CD4-positive, alpha-beta T cell (primary cell): ENCODE results near the gene OXSR1. TPM values are rescaled to one million over a fixed set of nuclear protein-coding genes. Genes with fewer than 3 reads are reported as not detected.
"Not testable (repeated sequence)": the region's sequence is repeated elsewhere in the genome, so short reads cannot be mapped to it uniquely, and the experiment has no call there.

Source experiments
- ATAC-seq: fragments of 200-7000 bp; cut with Tn5 transposase; one replicate; pipeline ENCODE4 v1.10.0; 2022; ENCODE audit warnings: mild to moderate bottlenecking; ENCODE audit not compliant: poor library complexity
- CTCF ChIA-PET: fragments of 350-600 bp; sonication (Branson Sonifier 250); formaldehyde crosslinking; loops from one replicate; lab custom pipeline; 2021; ENCODE audit warnings: antibody characterized with exemption, inconsistent platforms; lab: Charles Lee
- POLR2A ChIA-PET: fragments of 350-600 bp; sonication (Branson Sonifier 250); formaldehyde crosslinking; loops from one replicate; lab custom pipeline; 2021; ENCODE audit warnings: antibody characterized with exemption, inconsistent platforms; lab: Charles Lee
- DNase-seq, 14 experiments: peaks; one replicate each; pipeline ENCODE4 v3.0.0-alpha.2; 2013 to 2020; ENCODE audit warnings: mixed read lengths in 2 of 14
- H3K27ac ChIP-seq, 2 donors: one replicate each; pipeline versions ENCODE4 v1.5.1 to v1.7.0; 2013; ENCODE audit warnings: low read length in 2 of 2, low read depth in 1 of 2, mild to moderate bottlenecking in 1 of 2
- H3K27me3 ChIP-seq, 2 experiments: 1 replicate in 1 of 2; 2 replicates in 1 of 2; pipeline versions ENCODE4 v1.6.1 to v1.7.0; 2013; ENCODE audit warnings: low read length in 2 of 2, control low read depth in 1 of 2, mild to moderate bottlenecking in 1 of 2, moderate library complexity in 1 of 2; ENCODE audit not compliant: insufficient read depth in 2 of 2, control insufficient read depth in 1 of 2
- H3K36me3 ChIP-seq: one replicate; pipeline ENCODE4 v1.6.1; 2013; ENCODE audit warnings: low read length, control low read depth; ENCODE audit not compliant: insufficient read depth
- H3K4me1 ChIP-seq: one replicate; pipeline ENCODE4 v1.6.1; 2013; ENCODE audit warnings: low read length, control low read depth; ENCODE audit not compliant: insufficient read depth
- H3K4me3 ChIP-seq: one replicate; pipeline ENCODE4 v1.5.1; 2013; ENCODE audit warnings: mild to moderate bottlenecking, low read length, moderate library complexity
- H3K9me3 ChIP-seq, 2 experiments: 1 replicate in 1 of 2; 2 replicates in 1 of 2; pipeline versions ENCODE4 v1.6.1 to v1.7.0; 2013; ENCODE audit warnings: low read length in 2 of 2, mild to moderate bottlenecking in 2 of 2, control low read depth in 1 of 2, moderate library complexity in 1 of 2; ENCODE audit not compliant: control insufficient read depth in 1 of 2, insufficient read depth in 1 of 2
- H3K27ac Mint-ChIP-seq: one replicate; pipeline ENCODE4 v1.8.0; 2020; ENCODE audit warnings: mixed read lengths
- H3K27me3 Mint-ChIP-seq: one replicate; pipeline ENCODE4 v1.8.0; 2021; ENCODE audit warnings: mixed read lengths
- H3K36me3 Mint-ChIP-seq: one replicate; pipeline ENCODE4 v1.8.0; 2021; ENCODE audit warnings: low read depth, mixed read lengths
- H3K4me1 Mint-ChIP-seq: one replicate; pipeline ENCODE4 v1.8.0; 2021; ENCODE audit warnings: low read depth, mixed read lengths
- H3K4me3 Mint-ChIP-seq: one replicate; pipeline ENCODE4 v1.8.0; 2020; ENCODE audit warnings: mild to moderate bottlenecking, mixed read lengths
- H3K9me3 Mint-ChIP-seq: one replicate; pipeline ENCODE4 v1.8.0; 2020; ENCODE audit warnings: mixed read lengths
- intact Hi-C, 2 experiments: fragments of 100-400 bp; cut with DNase I in 1 of 2; cut with micrococcal nuclease in 1 of 2; formaldehyde crosslinking; loops; one replicate each; pipeline versions ENCODE4 v1.15.1 to v1.9.0; 2023 to 2025; cut with DNase I, micrococcal nuclease
- total RNA-seq, 174 experiments: library from RNA in 2 of 174; stranded (reverse) in 2 of 174; gene quantifications; one replicate each; pipeline ENCODE4 v1.2.3 and lab custom pipeline; 2021 to 2026
- TF ChIP-seq, protein P1 (sequence below): fragments of 200-600 bp; IDR thresholded peaks from one replicate; pipeline ENCODE4 v1.8.0; 2022; ENCODE audit warnings: antibody characterized with exemption, mild to moderate bottlenecking

Gene OXSR1
- total RNA-seq, 2 experiments from 2014 or later, result 28.3 to 30.3 TPM

- not testable (repeated sequence) for H3K9me3 Mint-ChIP-seq, H3K27me3 ChIP-seq, H3K27me3 Mint-ChIP-seq, H3K9me3 ChIP-seq, ATAC-seq
- intact Hi-C loops, result loop anchor here (1.0 to 10.0 kb wide), 7 partner anchors 33 to 1269 kb away; partner anchors contain the start of genes DLEC1 (in 1 of the 2), EPM2AIP1 (in 1 of the 2), EXOG (in 1 of the 2) and MLH1 (in 1 of the 2)
- Histone ChIP-seq H3K27ac (peak overlapping the region; percentile 58 to 80), H3K36me3 (peaks cover 40% of the 10 kb centered on the region), H3K4me1 (peaks cover 76% of the 10 kb centered on the region), H3K4me3 (peak overlapping the region; percentile 95)
- POLR2A ChIA-PET, result interaction anchor here (0.8 to 4.8 kb wide), 5 partner anchors 12 to 162 kb away, joined by 3 to 208 read pairs (median 7); partner anchors contain the start of gene OXSR1
- peak overlapping the region; percentile 97 for H3K4me3 Mint-ChIP-seq
- CTCF ChIA-PET, result interaction anchor here (1.5 kb wide), 1 partner anchor 29 kb away, joined by 13 read pairs; the partner anchor contains the start of gene OXSR1
- DNase-seq, result peak in 6 of 14 experiments; percentile 20 to 71 (median 52)
- H3K36me3 Mint-ChIP-seq, result peaks cover 81% of the 10 kb centered on the region
- H3K27ac Mint-ChIP-seq, result peak overlapping the region; percentile 92
- peaks cover 79% of the 10 kb centered on the region for H3K4me1 Mint-ChIP-seq
Observed at GRCh38 chr3:38135621-38136277, 29.6 kb upstream of the OXSR1 start.

GRCh38 chr3:38136393-38136776 lies 29.0 kb upstream of the OXSR1 start:
- peaks cover 78% of the 10 kb centered on the region for H3K4me1 ChIP-seq
- peaks cover 40% of the 10 kb centered on the region for H3K36me3 ChIP-seq
- Mint-ChIP-seq H3K4me1 (peaks cover 82% of the 10 kb centered on the region), H3K27me3 (no peaks in the 10 kb centered on the region), H3K4me3 (peak overlapping the region; percentile 97), H3K27ac (peak overlapping the region; percentile 92), H3K36me3 (peaks cover 81% of the 10 kb centered on the region), H3K9me3 (no peaks in the 10 kb centered on the region)
- ChIA-PET CTCF (interaction anchor here (1.5 kb wide), 1 partner anchor 29 kb away, joined by 13 read pairs; the partner anchor contains the start of gene OXSR1), POLR2A (interaction anchor here (0.7 to 4.8 kb wide), 12 partner anchors 11 to 1270 kb away, joined by 3 to 208 read pairs (median 6); partner anchors contain the start of genes DLEC1, OXSR1, PLCD1 and RPSA)
- ATAC-seq, result no peak
- intact Hi-C loops, result loop anchor here (1.0 to 10.0 kb wide), 7 partner anchors 32 to 1268 kb away; partner anchors contain the start of genes DLEC1 (in 1 of the 2), EPM2AIP1 (in 1 of the 2), EXOG (in 1 of the 2) and MLH1 (in 1 of the 2)
- TF ChIP-seq, protein P1, sequence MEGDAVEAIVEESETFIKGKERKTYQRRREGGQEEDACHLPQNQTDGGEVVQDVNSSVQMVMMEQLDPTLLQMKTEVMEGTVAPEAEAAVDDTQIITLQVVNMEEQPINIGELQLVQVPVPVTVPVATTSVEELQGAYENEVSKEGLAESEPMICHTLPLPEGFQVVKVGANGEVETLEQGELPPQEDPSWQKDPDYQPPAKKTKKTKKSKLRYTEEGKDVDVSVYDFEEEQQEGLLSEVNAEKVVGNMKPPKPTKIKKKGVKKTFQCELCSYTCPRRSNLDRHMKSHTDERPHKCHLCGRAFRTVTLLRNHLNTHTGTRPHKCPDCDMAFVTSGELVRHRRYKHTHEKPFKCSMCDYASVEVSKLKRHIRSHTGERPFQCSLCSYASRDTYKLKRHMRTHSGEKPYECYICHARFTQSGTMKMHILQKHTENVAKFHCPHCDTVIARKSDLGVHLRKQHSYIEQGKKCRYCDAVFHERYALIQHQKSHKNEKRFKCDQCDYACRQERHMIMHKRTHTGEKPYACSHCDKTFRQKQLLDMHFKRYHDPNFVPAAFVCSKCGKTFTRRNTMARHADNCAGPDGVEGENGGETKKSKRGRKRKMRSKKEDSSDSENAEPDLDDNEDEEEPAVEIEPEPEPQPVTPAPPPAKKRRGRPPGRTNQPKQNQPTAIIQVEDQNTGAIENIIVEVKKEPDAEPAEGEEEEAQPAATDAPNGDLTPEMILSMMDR, result no peak
- peak in 3 of 14 experiments; percentile 21 to 53 (median 40) for DNase-seq
- peak overlapping the region; percentile 58 to 80 for H3K27ac ChIP-seq
- peak overlapping the region; percentile 95 for H3K4me3 ChIP-seq
- no peaks in the 10 kb centered on the region for H3K9me3 ChIP-seq
- no peaks in the 10 kb centered on the region for H3K27me3 ChIP-seq

DNA sequence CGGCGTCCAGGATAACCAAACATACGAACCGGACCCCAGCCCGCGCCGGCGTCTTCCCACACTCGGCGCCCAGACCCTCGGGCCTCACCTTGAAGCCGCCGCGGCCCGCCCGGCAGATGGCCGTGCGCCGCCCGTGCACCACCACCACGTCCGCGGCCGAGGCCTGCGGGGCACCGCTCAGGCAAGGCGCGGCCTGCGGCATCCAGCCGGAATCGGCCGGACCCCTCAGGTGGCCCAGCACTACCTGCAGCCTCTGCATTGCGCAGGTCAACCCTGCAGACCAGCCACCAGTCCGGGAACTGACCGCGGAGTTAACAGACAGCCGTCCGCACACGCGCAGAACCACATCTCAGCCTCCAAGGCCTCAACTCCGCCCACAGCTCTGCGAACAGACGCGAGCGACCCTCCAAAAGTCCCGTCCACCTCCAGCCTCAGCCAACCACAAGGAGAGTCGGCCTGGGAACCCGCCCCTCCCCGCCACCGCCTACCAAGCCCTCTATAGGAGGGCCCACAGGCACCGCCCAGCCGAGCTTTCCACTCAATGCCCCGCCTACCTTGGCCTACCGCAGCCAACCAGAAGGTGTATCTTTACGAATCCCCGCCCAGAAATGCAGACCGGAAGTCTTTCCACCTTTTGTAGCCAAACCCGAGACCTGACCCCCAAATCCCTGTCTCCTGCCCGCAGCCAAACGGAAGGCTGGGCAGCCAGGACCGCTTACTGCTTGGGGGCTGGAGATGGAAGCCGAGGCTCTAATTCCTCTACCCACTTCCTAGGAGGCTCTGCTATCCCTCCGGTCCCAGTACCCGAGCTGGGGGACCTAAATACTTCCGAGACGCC lies 28.3 kb upstream of the OXSR1 start, which contains the start of gene ACAA1:
ACAA1 (minus strand) TSS at position 351 of the 838 bp plus-strand sequence; CDS start at position 259, 92 bp downstream.
- DNase-seq, result peak; percentile 91 to 99 (median 96)
- Mint-ChIP-seq H3K27me3 (no peaks in the 10 kb centered on the region), H3K4me3 (peak within 1 kb of the TSS; percentile 99), H3K27ac (peak within 1 kb of the TSS; percentile 92), H3K36me3 (peaks cover 81% of the 10 kb centered on the region), H3K4me1 (peaks cover 77% of the 10 kb centered on the region), H3K9me3 (no peaks in the 10 kb centered on the region)
- POLR2A ChIA-PET, result interaction anchor here (0.6 to 4.8 kb wide), 19 partner anchors 11 to 1270 kb away, joined by 3 to 208 read pairs (median 4); partner anchors contain the start of genes DLEC1, OXSR1, PLCD1 and RPSA
- peak; percentile 84 for ATAC-seq
- Histone ChIP-seq H3K27me3 (no peaks in the 10 kb centered on the region), H3K36me3 (peaks cover 40% of the 10 kb centered on the region), H3K9me3 (no peaks in the 10 kb centered on the region), H3K4me3 (peak within 1 kb of the TSS; percentile 95), H3K4me1 (peaks cover 76% of the 10 kb centered on the region), H3K27ac (peak within 1 kb of the TSS; percentile 80 to 83)
- CTCF ChIA-PET, result interaction anchor here (0.8 to 1.5 kb wide), 2 partner anchors 28 to 98 kb away, joined by 4 to 13 read pairs; partner anchors contain the start of genes DLEC1 and OXSR1
- intact Hi-C loops, result loop anchor here (1.0 to 10.0 kb wide), 8 partner anchors 28 to 1268 kb away; partner anchors contain the start of genes DLEC1 (in 1 of the 2), EPM2AIP1 (in 1 of the 2), EXOG (in 1 of the 2) and MLH1 (in 1 of the 2)
- TF ChIP-seq, protein P1, result no peak
